HG03565 (cell line): Measurements from ENCODE around the gene CRIM1.

Source experiments
- ATAC-seq: cut with Tn5 transposase; IDR thresholded peaks from one replicate; pipeline ENCODE4 v1.9.1; 2021; ENCODE audit warnings: mild to moderate bottlenecking, moderate library complexity; ENCODE audit not compliant: unreplicated experiment

The CRIM1 gene

DNA sequence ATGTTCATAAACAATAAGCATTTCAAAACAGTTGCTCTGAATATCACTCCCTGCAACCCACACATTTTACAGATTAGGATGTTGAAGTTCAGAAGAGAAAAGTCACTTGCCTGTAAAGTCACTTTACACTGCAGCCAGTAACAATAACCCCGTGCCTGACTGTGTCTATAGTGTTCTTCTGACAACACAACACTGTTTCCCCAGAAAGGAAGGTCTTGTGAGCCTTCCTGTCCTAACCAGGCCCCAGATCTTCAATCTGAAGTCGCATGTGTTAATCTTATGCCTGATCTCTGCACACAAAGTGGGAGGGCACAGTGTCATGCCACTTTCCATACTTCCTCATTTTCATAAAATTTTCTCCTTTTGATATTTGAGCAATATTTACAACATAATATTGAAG is 122.2 kb downstream of the CRIM1 start:
- no peak for ATAC-seq

DNA sequence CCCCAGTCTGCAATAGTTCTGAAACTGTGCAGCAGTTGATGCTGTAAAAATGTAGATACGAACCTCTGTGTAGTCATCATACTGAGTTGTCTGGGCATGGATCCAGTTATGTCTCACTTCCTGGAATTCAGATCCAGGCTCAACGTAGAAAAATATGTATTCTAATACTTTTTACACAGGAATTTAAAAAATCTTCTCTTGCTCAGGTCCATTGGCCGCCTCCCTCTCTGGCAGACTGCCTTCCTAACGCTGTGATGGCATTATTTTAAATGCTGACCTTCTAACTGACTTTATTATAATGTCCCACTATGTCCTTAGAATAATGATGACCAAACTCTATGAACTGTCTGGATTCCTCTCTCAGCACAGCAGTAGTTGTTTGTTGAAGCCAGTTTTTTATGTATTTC is 122.8 kb downstream of the CRIM1 start:
- no peak for ATAC-seq

DNA sequence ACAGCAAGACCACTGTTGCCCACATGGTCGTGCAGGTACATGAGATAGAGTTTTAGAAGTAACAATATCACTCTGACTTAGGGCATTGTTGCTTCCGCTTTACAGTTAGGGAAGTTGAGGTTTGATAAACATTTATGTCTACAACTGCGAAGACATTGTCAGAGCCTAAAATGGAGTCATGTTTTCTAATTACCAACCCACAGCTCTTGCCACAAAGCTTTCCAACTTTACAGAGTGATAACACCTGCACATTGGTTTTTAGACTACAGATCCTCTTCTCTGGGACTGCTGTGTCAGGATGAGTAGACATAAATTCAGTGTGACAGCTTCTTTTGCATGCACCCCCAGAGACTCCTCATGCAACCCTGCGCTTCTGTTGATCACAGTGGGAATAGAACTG is 123.4 kb downstream of the CRIM1 start:
- no peak for ATAC-seq

GRCh38 chr2:36479406-36479805 is 123.8 kb downstream of the CRIM1 start:
- ATAC-seq: no peak

- ATAC-seq: no peak
Measured at GRCh38 chr2:36480028-36480427, 124.5 kb downstream of the CRIM1 start.

DNA sequence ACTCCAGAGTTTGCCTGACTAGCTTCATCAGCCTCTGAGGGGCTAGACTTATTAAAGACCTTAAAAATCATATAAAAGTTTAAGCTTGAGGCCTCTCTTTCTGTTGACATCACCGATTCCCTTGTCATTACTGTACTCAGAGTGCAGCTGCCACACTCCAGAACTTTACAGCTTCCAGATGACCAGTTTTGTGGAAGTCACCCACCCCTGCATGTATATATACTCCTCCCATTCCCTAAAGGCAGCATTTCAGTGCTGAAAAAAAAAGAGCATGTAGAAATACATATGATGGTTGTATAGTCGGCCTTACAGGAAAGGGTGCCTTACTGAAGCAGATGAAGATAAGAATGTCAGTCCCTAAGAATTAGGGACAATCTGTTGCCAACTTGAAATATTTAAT is 125.1 kb downstream of the CRIM1 start:
- ATAC-seq: no peak

DNA sequence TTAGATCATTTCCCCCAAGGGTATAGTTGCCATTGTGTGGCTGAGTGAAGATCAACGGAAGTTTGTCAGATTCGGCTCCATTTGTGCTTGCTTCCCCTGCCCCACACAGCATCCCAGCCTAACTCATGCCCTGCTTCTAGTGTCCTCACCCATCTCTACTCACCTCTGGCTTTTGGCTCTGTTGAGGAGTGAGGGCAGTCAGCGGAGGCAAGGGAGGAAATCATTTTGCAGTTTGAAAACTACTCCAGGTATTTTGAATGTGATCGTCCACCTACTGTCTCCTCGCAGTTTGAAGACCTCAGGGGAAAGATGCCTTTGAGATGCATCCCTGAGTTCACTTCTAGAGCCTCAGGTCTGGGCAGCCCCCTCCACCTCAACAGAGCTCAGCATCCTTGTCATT is 126.1 kb downstream of the CRIM1 start:
- ATAC-seq: no peak

GRCh38 chr2:36482576-36483214 is 127.1 kb downstream of the CRIM1 start:
- no peak for ATAC-seq

GRCh38 chr2:36483290-36483689 is 127.7 kb downstream of the CRIM1 start:
- ATAC-seq: no peak

DNA sequence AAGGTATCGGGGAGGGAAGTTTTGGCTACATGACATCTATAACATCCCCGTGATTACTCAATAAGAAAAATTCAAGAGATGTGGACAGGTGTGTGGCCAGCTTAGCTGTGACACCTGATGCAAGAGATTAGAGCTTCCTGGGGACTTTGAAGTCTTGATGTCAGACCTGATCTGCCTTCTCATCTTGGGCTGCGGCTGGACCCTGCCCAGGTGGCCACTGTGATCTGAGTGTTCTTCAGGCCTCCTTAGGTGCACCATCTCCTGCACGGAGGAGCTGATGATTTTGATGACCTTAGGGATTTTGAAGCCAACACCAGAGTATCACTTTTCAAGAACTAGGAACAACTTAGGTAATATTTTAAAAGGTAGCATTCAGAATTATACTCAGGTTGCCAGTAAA is 128.9 kb downstream of the CRIM1 start:
- no peak for ATAC-seq

DNA sequence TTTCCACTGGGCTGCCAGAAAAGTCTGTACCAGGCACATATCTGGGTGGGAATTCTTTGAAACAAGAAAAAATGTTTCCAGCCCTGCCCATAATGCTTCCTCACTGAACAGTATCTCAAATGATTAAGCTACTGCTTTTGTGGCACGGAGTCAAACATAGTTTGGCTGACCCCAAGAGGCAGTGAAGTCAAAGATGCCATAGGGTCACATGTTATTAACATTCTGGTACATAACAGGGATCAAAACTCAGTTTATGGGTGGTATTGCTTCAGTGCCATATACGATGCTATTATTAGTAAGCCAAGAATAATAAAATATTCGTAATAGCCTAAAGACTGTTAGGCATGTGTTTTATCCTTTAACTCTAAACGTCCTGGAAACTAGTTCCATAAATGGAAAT is 129.9 kb downstream of the CRIM1 start:
- ATAC-seq: no peak

GRCh38 chr2:36486521-36487044 is 131.0 kb downstream of the CRIM1 start:
- ATAC-seq: no peak

DNA sequence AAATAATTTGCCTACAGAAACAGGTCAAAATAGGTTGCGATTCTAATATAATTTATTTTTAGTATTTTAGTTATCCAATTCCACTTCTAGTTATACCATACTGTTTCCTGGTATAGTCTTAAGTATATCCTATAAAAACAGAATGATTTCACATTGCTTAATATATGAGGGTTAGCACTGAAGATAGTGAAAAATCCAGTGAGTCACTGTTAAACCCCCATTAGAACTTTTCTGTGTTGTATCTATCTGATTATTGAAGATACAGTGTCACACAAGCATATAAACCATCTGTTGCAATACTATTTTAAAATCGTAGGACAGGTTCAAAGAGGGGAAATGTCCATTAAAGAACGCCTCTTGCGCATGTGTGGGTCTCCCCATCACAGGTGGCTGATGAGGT is 132.4 kb downstream of the CRIM1 start:
- ATAC-seq: no peak

DNA sequence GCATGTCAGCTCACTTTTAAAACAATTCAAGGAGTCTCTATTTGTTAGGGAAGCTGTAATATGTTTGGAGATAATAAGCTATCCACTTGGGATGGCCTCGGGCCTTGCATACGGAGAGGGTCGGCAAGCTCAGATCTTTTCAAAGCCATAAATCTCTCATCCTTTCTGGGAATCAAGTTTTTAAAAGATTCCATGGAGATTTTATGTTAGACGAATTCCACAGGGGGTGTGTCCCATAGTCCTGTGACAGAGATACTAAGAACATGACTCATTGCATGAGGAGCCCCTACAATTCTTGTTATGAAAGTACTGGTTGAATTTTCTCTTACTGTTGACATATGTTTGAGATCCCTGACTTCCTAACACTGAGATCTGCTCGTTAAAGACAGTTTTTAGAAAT is 133.7 kb downstream of the CRIM1 start:
- no peak for ATAC-seq

- ATAC-seq: no peak
Measured at GRCh38 chr2:36490749-36491148, 135.2 kb downstream of the CRIM1 start.

DNA sequence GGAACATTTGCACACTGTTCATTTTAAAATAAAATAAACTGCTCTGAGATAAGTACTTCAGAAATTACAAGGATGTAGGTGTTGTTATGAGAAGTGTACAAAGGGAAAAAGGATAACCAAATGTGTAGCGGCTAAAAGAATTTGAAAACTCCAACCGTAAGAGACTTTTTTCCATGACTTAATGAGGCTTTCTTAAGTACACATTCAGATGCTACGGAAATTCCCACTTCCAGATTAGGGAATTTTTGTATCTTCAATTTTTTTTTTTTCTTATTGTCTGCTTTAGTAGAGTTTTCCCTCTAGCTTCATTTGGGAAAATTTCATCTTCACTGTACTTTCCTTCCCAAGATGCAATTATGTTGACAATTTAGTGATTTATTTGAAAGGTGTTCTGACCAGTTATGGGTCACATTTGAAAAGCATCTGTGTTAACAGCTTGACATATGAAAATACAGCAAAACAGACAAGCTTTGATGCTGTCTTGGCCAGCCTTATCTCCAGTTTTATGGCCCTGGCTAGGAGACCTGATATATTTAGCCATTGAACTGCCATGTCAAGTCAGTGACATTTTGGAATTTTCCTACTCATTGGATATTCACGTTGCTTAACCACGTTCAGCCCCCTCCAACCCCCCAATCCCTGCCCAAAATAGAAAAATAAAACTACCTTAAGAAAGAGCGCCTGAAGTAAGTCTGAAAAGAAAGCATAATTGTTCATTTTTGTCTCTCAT is 136.8 kb downstream of the CRIM1 start:
- ATAC-seq: no peak

GRCh38 chr2:36493306-36493705 is 137.7 kb downstream of the CRIM1 start:
- no peak for ATAC-seq

- no peak for ATAC-seq
Measured at GRCh38 chr2:36497570-36498163, 142.1 kb downstream of the CRIM1 start.

DNA sequence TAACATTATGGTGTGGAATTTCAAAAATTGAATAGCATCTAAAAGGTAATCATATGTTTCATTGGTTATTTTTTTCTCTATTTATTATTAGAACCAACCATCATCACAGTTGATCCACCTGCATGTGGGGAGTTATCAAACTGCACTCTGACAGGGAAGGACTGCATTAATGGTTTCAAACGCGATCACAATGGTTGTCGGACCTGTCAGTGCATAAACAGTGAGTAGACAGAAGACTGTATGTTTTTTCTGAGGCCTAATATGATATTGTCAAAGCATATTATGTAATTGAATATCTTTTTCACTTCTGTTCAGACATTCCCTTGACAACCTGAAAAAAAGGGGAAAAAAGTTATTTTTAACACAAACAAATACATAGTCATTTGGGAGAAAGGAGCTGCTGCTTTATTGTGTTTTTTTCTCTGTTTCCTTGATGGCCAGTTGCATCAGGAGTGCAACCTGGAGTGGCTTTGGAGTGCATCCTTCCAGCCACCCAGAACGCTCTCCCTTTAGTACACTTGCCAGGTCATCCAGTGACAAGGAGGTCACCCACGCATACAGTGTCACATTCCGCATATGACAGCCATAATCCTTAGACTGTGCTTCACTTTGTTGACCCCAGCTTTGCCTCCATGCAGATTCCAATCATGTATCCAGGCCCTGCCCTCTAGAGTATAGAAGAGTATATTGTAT is 143.7 kb downstream of the CRIM1 start:
- ATAC-seq: no peak

DNA sequence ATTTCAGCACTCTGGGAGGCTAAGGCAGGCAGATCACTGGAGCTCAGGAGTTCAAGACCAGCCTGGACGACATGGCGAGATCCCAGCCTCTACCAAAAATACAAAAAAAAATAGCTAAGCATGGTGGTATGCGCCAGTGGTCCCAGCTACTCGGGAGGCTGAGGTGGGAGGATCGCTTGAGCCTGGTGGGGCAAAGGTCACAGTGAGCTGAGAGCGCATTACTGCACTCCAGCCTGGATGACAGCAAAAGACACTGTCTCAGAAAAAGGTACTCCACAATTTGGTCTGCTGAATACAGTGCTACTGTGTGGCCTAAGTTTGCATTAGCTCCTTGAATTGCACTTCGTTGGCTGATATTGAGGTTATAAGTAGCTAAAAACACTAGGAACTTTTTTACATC is 144.5 kb downstream of the CRIM1 start:
- ATAC-seq: no peak

DNA sequence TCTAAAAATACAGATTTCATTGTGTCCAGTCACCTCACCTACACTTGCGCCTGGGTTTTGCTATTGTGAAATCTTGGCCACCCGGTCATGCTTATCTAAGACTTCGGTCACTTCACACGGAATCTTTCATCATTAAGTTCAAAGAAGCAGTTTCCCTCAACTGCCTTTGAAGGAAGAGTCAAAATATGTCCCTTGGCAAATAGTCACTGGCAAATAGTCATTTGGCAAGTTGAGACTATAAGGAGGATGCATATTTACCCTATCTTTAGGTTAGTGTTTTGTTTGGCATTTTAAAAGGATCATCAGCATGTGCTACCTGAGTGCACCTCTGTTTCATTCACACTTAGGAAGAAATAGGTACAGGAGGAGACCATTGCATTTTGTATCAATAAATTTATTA is 146.5 kb downstream of the CRIM1 start:
- ATAC-seq: no peak

DNA sequence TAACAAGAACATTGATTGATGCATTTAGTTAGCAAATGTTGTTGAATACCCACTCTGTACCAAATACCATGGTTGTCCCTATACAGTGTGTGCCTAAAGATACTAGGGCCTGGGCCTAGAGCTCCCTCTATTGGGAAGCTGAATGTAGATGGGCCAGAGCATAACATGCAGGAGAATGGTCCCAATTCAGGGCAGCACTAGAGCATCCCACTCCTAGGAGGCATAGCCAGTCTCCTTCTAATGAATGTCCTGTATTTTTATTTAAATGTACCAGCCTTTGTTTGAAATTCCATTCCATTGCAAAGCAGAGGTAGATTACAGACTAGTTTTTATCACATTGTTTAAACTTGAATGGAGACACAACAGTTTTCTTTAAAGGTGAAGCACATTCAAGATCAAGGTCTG is 151.8 kb downstream of the CRIM1 start:
- ATAC-seq: peak; percentile 91
